GM19193 (cell line): Measurements from ENCODE around the gene NSFL1C.

Source experiments
- POLR2A ChIP-seq: IDR thresholded peaks from 4 replicates; pipeline ENCODE4 v1.6.1; 2011; ENCODE audit not compliant: insufficient read depth, insufficient read length; ENCODE audit errors: extremely low read depth

NSFL1C gene

DNA sequence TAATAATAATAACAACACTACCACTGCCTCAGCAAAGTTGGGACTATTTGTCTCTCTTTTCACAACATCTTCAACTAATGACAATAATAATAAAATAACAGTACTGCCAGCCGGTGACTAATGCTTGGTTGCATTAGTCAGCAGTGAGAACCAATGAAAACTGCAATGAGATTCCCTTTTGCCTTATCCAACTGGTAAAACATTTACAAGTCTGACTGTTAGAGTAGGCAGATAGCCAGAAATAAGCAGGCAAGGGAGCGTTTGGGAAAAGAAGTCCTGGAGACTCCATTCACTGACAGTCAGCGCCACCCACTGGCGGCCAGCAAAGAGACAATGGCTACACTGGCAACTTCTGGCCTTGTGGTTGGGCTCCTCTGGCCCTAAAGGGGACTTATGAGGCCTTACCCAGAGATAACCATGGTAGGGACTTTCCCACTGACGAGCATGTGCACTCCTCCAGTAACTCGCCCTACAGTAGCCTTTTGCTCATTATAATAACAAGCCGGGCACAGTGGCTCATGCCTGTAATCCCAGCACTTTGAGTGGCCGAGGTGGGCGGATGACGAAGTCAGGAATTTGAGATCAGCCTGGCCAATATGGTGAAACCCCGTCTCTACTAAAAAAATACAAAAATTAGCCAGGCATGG lies 3.4 kb upstream of the NSFL1C start:
- TF ChIP-seq POLR2A = no peak

DNA sequence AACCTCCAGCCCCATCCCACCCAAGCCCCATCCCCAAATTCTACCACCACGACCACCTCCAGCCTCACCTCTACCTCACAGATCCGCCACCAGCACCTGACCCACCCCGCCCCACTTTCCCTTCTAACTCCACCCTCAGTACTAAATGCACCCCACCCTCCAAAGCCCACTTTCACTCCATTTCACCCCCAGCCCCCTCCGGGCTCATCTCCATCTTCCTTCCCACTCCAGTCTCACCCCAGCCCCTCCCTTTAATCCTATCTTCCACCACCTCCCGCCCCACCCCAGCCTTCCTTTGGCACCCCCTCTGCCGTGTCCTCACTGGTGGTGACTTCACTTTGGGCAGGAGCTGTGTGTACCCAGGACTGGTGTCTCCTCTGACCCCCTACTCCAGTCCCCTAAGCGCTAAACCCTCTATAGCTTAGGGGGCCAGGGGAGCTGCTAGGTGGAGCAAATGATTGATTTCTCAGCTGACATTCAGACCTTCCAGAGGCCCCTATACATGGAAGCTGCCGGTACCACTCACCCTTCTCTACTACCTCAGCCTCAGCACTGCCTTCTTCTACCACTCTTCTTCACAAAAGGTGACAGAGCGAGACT lies 2.8 kb upstream of the NSFL1C start:
- TF ChIP-seq POLR2A = no peak

DNA sequence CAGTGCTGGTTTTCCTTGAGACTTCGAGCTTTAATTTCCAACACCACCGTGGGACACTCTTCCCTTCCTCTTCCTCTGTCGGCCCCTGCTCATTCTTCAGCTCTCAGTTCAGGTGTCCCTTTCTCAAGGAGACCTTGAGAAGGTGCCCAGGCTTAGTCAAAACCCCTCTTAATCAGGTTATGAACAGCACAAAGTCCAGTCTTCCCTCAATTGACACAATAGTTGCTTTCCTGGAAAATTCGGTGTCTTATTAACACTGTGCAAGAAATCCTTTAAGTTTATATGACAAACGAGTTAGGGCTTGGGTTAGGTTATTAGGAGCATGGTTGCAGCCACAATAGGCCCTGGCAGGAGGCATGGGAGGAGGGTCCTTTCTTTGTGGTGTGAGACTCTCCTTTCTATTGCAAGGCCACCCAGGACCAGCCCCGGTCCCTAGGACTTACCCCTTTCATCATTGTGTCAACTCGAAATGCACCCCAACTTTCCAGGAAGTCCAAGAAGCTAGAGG lies 1.5 kb upstream of the NSFL1C start:
- no peak for TF ChIP-seq POLR2A

DNA sequence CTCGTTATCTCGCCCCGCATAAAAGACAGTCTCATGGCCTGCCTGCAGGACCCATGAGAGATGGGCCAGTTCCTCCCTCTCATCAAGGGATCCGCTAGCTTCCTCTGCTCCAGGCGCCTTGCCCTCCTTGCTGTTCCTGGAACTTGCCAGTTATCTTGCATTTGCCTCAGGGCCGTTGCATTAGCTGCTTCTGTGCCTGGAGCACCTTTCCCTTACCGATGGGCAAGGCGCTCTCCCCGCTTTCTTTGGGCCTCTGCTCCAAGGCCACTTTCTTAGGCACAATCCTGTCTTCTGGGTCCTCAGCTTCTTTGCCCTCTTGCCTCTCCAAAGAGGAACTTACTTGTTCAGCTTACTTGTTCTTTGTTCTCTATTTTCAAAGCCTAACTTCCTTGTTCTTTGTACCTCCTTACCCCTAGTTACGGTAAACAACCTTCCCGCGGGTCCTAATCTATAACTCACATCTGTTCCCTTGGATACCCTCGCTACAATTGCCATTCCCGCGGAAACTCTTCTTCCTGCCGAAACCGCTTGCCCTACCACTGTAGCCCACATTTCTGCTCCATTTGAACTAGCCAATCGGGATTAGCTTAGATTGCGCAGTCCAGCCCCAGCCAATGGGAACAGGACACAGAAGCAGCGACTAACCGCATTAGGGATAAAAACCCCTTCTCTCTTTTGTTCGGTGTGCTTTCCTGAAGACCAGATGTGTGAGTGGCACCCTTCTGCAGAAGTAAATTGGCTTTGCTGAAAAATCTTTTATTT lies 887 bp upstream of the NSFL1C start:
- no peak for TF ChIP-seq POLR2A

DNA sequence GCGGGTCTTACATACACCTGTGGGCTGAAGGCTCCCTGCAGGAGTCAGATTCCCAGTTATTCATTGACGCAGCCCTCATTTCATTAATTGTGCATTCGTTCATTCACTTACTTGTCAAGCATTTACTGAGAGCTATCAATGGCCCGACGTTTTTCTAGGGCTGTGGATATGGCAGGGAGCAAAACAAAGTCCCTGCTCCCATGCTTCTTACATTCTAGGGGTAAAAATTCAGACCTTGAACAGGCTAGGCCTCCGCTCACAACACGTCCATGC lies 369 bp upstream of the NSFL1C start:
- TF ChIP-seq POLR2A = no peak

DNA sequence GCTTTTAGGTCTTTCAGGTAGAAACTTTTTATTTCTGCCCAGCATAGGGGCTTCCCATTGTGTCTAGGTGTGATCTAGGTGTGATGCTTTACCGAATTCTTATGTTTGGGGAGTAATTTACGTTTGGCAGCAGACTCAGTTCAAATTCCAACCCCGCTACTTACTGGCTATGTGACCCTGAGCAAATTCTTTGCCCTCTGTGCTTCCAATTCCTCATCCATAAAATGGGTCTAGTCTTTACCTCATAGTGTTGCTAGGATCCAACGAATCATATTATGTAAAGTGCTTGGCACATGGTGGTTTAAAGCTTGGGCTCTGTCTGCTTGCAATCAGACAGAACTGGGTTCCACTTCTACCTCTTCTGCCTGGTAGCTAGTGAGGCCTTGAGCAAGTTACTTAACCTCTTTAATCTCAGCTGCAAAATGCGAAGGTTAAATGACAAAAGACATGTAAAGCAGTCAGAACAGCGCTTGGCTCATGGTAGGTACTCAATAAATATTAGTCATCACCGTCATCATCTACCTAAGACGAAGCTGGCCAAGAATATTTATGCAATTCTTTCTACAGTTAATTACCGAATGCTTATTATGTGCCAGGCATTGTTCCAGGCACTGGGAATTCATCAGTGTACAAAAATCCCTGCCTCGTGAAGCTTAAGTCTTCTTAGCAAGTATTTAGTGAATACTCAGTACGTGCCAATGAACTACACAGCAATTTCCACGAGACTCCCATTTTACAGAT lies 1.0 kb downstream of the NSFL1C start:
- no peak for TF ChIP-seq POLR2A

DNA sequence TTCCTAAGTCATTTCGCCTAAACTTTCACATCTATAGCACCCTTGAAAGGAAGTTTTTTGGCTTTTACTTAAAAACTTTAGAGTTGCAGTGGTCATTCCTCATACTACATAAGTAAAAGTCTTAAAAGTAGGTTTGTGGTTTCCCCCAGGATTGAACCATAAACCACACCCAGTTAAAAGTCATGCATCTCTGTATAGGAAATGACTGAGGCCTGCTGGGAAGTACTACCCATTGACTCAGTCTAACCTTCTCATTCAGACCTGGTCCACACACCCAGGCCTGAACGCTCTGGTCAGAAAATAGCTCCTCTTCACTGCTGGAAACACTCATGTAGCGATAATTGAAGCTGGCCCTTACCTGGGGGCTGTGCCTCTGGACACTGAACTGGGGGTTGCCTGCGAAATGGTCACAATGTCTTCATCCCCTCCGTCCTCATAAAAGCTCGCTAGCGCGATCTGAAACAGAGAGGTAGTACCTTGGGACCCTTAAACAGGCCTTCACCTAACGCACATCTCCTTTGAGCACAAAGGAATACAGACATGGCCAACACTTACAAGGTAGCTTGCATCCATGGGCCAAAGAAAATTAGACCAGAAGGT lies 2.6 kb downstream of the NSFL1C start:
- TF ChIP-seq POLR2A = no peak

DNA sequence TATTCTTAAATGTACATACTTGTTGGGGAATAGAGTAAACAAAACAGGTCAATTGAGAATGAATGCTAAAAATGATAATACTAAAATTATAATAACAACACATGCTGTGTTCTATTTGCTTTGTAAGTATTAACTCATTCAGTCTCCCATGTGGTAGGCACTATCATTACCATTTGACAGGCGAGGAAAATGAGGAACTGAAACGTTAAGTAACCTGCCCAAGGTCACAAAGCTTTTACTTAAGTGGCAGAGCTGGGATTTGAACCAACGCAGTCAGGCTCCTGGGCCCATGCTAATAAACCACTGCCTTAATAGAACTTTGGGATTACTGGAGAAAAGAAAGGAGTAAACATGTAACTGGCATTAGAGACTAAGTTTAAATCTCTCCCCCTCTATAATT lies 3.8 kb downstream of the NSFL1C start:
- no peak for TF ChIP-seq POLR2A

DNA sequence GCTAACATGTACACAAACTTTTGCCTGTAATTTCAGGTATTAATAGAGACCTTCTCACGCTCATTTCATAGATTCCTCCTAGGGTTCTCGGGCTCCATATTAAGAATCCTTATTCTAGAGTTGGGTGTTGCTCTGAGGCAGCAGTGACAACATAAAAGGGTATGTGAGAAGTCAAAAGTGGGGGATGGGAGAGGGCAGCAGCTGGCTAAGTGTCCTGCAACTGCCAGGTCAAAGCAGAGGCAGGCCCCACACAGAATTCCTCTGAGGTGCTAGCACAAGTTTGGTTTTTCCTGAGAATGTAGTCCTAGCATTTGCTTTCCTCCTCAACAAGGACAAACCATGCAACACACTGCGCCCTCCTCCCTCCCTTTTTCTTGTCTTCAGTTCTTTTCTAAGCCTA lies 4.6 kb downstream of the NSFL1C start:
- TF ChIP-seq POLR2A = no peak

DNA sequence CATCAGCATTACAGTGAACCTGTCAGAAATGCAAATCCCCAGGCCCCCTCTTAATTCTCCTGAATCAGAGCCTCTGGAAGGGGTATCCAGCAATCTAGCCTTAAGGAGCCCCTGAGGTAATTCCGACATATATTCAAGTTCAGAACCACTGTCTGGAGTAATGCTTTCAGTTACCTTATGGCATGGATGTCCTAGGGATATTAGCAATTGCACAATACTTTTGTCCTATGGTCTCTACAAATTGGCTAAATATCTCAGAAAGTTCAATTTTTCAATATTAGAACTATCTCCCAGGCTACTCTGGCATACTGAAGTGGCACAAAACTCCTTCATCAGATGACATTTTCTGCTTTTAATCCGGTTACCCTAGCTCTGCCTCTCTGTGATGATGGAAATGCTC lies 6.4 kb downstream of the NSFL1C start:
- no peak for TF ChIP-seq POLR2A

DNA sequence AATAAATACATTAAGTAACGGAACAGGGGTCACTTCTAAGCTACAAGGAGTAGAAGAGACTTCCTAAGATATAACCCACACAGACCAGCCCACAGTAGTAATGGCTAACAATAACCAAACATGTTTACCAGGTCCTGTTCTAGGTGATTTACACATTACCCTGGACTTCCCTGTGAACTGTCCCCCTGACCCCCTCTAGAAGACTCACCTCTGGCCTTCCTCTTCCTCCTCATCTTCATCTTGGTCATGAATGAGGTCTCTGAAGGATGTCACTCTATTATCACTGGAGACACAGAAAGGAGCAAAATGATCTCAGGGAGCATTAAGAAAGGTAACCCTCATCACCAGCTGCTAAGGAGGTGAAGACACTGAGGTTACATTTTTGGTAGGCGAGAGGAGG lies 8.7 kb downstream of the NSFL1C start:
- TF ChIP-seq POLR2A = no peak

DNA sequence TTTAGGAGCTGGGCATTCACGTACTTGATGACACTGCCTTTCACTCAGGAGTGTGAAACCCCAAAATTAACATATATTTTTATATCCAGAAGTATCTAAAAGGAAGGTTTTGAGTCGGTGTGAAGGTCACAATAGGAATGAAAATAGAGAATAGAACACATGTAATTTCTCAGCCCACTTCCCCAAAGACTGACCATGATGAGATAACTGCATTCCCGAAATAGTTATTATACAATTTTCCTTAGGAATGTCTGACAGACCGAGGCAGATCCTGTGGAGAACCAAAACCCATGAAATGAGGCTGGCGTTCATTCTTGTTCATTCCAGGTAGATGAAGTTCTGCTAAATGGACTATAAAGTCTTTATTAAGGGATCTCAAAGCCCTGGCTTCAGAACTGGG lies 10.3 kb downstream of the NSFL1C start:
- TF ChIP-seq POLR2A = no peak

DNA sequence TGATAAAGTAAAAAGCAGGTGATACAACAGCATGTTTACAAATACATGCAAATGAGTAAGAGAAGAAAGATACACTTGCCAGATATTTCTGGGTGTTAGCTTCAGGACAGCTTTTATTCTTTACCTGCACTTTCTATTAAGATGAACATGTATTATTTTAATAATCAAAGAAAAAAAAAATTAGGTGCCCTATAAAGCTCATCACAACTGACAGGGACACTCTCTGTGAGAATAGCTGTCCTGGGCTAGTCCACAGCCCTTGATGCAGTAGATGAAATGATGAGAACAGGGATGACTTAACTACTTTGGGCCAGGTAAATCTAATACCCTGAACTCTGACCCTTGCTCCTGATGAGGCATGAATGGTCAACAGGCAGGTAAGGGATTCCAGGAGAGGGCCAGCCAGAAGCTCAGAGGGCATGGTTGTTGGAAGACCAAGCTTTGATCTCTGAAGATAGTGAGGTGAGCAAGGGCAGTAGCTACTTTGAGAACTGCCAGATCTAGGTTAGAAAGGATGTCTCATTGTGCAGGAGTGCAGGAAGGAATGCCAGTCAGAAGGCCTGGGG lies 15.6 kb downstream of the NSFL1C start:
- TF ChIP-seq POLR2A = no peak

DNA sequence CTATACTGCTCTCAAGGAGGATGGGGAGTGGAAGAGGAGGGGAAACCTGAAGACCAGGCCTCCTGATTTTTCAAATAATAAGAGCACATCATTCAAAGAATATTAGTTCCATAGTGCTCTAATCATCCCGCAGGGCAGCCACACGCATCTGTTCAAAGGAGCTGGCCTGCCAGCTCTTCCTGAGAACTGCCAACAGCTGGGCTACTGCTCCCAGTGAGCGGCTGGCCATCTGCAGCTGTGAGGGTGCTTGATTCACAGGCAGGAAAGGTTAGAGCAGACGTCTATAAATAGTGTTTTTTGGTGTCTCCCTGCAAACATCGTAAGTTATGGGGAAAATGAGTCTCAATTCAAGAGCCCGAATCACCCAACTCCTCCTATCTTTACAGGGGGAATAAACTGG lies 17.3 kb downstream of the NSFL1C start:
- no peak for TF ChIP-seq POLR2A
